ENCODE results near the gene DMKN.

DNA sequence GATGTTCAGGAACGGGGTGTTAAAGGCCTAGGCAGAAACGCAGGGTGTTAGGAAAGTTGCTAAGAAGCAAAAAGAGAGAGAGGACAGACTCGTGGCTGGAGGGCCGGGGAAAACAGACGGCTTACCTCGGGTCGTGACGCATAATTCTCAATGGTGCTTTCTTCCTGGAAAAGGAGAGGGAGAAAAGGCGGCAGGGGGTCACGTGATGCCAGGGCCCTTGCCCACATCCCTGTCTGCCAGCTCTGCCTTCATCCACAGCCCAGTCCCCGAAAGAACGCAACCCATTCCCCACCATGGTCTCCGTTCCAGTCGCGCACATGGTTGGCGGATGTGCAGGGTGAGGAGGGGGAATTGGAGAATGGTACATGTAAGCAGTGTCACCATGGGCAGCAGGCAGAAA lies 24.8 kb downstream of the DMKN start:
- TF ChIP-seq, protein P1, sequence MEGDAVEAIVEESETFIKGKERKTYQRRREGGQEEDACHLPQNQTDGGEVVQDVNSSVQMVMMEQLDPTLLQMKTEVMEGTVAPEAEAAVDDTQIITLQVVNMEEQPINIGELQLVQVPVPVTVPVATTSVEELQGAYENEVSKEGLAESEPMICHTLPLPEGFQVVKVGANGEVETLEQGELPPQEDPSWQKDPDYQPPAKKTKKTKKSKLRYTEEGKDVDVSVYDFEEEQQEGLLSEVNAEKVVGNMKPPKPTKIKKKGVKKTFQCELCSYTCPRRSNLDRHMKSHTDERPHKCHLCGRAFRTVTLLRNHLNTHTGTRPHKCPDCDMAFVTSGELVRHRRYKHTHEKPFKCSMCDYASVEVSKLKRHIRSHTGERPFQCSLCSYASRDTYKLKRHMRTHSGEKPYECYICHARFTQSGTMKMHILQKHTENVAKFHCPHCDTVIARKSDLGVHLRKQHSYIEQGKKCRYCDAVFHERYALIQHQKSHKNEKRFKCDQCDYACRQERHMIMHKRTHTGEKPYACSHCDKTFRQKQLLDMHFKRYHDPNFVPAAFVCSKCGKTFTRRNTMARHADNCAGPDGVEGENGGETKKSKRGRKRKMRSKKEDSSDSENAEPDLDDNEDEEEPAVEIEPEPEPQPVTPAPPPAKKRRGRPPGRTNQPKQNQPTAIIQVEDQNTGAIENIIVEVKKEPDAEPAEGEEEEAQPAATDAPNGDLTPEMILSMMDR (IDR thresholded peaks at IDR 0.05): no peak
- no peak for TF ChIP-seq POLR2A (IDR thresholded peaks at IDR 0.05)
- TF ChIP-seq POLR2AphosphoS5 (IDR thresholded peaks at IDR 0.05): no peak
